Spleen (tissue), 11 donors: ENCODE data around the gene USP20. TPM values are rescaled to one million over a fixed set of nuclear protein-coding genes. Genes with fewer than 3 reads are reported as not detected.
A peak's percentile ranks its signal among the peaks of the same experiment; 100 is the strongest.

ENCODE experiments used
- DNase-seq: peaks from one replicate; pipeline ENCODE4 v3.0.0-alpha.2; 2020
- H3K27ac ChIP-seq, 8 donors: fragments of 200-600 bp; sonication (generic) in 7 of 8; 1 replicate in 4 of 8; 2 replicates in 4 of 8; pipeline versions ENCODE4 v1.5.0 to v1.8.0; 2016 to 2021; ENCODE audit warnings: inconsistent platforms in 4 of 8, mild to moderate bottlenecking in 4 of 8, moderate library complexity in 1 of 8
- H3K27me3 ChIP-seq, 7 donors: fragments of 200-600 bp; sonication (generic) in 6 of 7; replicated peaks in 1 of 7; 1 replicate in 4 of 7; 2 replicates in 3 of 7; pipeline versions ENCODE4 v1.5.0 to v1.8.0; 2016 to 2021; ENCODE audit warnings: inconsistent platforms in 3 of 7, mild to moderate bottlenecking in 1 of 7
- H3K36me3 ChIP-seq, 6 donors: fragments of 200-600 bp; sonication (generic) in 5 of 6; 1 replicate in 4 of 6; 2 replicates in 2 of 6; pipeline versions ENCODE4 v1.5.0 to v1.8.0; 2016 to 2021; ENCODE audit warnings: inconsistent platforms in 2 of 6
- H3K4me1 ChIP-seq, 6 donors: fragments of 200-600 bp; sonication (generic) in 5 of 6; 1 replicate in 3 of 6; 2 replicates in 3 of 6; pipeline versions ENCODE4 v1.5.0 to v1.8.0; 2016 to 2021; ENCODE audit warnings: inconsistent platforms in 3 of 6
- H3K4me3 ChIP-seq, 8 donors: fragments of 200-600 bp; sonication (generic) in 7 of 8; 1 replicate in 4 of 8; 2 replicates in 4 of 8; pipeline versions ENCODE4 v1.5.0 to v1.8.0; 2016 to 2021; ENCODE audit warnings: inconsistent platforms in 4 of 8, mild to moderate bottlenecking in 4 of 8, moderate library complexity in 2 of 8
- H3K9me3 ChIP-seq, 8 donors: fragments of 200-600 bp; sonication (generic) in 7 of 8; 1 replicate in 4 of 8; 2 replicates in 4 of 8; pipeline versions ENCODE4 v1.5.0 to v1.8.0; 2016 to 2021; ENCODE audit warnings: inconsistent platforms in 4 of 8
- CTCF ChIP-seq, 11 experiments: fragments of 200-600 bp in 7 of 11; fragments of 450-650 bp in 4 of 11; sonication (generic) in 4 of 11; IDR thresholded peaks in 8 of 11; conservative IDR thresholded peaks in 3 of 11; 1 replicate in 7 of 11; 2 replicates in 4 of 11; pipeline versions ENCODE4 v1.4.0 to v1.8.0; 2016 to 2021; ENCODE audit warnings: antibody characterized with exemption in 11 of 11, inconsistent platforms in 4 of 11, mild to moderate bottlenecking in 1 of 11
- POLR2A ChIP-seq, 3 donors: fragments of 450-650 bp; IDR thresholded peaks; one replicate each; pipeline ENCODE4 v1.5.1; 2017; ENCODE audit warnings: antibody characterized with exemption in 3 of 3, mild to moderate bottlenecking in 1 of 3
- POLR2AphosphoS5 ChIP-seq, 3 donors: sonication (generic); formaldehyde crosslinking; IDR thresholded peaks; one replicate each; pipeline ENCODE4 v1.5.1; 2017; ENCODE audit warnings: antibody characterized with exemption in 3 of 3
- WGBS, 5 donors: extraction: QIAGEN DNeasy Blood & Tissue Kit in 3 of 5; methylation state at CpG; one replicate each; pipeline versions ENCODE4 v1.1.5 to v1.1.7; 2013 to 2018; 5-methylcytosine and 5-hydroxymethylcytosine counted together
- intact Hi-C: fragments of 100-400 bp; cut with DNase I; formaldehyde crosslinking; loops from one replicate; pipeline ENCODE4 v1.15.0; 2023; ENCODE audit warnings: low total_unique reads
- polyA plus RNA-seq, 3 donors: library from polyadenylated mRNA; stranded (reverse); fragments of 200-250 nt; gene quantifications; one replicate each; pipeline ENCODE4 v1.2.1, GENCODE V29; 2013
- total RNA-seq, 7 donors: library from RNA; depleted of rRNA in 3 of 7; stranded (reverse); fragments of >200 nt in 3 of 7; fragmentation: NEBNext Ultra II Directional in 4 of 7; extraction: Animal tissue kit (Norgen Biotek cat#: 25700) in 4 of 7; gene quantifications; one replicate each; pipeline versions ENCODE4 v1.1.0 to v1.2.1, GENCODE V29; 2016 to 2021
- donor health status: healthy with polysubstance abuse.
- donor health status: DM: no; HTN: no; CAD: no; lungs with moderate emphysema.
- donor health status: DM: no; HTN: no; CAD: no.
- donor health status: Bipolar disorder and iron deficiency.
- donor health status: healthy.
- donor health status: DM: no; HTN: no; CAD: no.
- donor health status: DM: yes; HTN: yes; CAD: no.

USP20 gene
- total and polyA plus RNA-seq, 10 donors: 29.7 to 83.7 (median 41.3) TPM

- TF ChIP-seq CTCF (IDR thresholded peaks at IDR 0.05 in 8 of 11, conservative IDR thresholded peaks at IDR 0.05 in 3 of 11): no peak
- no peak for TF ChIP-seq POLR2A (IDR thresholded peaks at IDR 0.05)
- Histone ChIP-seq H3K9me3 (no peaks in the 10 kb centered on the region), H3K36me3 (peaks cover 4 to 63% (median 42%) of the 10 kb centered on the region in 6 donors), H3K4me3 (no peak overlapping the region), H3K4me1 (peaks cover 0 to 57% (median 15%) of the 10 kb centered on the region in 6 donors), H3K27me3 (no peaks in the 10 kb centered on the region), H3K27ac (no peak overlapping the region)
- intact Hi-C loops: no loop called here
- 76 to 85% (median 79%) methylated on average over 6 of the region's 6 CpGs for WGBS, 5 donors
- DNase-seq: no peak
Measured at GRCh38 chr9:129849901-129850300, 14.6 kb downstream of the USP20 start.

DNA sequence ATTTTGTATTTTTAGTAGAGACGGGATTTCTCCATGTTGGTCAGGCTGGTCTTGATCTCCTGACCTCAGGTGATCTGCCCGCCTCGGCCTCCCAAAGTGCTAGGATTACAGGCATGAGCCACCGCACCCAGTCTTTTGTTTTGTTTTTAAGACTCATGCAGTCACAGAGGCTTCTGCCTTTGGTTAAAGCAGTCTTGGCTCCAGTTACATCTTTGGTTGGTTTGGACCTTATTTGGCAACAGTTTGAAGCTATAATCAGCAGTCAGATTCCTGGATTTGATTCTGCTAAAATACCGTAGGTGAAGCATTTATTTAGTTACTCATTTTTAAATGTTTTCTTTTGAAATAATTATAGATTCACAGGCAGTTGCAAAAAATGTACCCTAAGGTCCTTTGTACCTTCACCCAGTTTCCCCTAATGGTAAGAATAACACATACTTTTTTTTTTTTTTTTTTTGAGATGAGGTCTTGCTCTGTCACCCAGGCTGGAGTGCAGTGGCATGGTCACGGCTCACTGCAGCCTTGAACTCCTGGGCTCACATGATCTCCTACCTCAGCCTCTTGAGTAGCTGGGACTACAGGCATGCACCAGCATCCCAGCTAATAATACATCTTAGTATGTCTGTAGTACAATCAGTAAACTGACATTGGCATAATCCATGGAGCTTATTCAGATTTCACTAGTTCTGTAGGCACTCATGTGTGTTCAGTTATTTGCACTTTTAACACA, 15.7 kb downstream of the USP20 start:
- Histone ChIP-seq H3K4me1 (peaks cover 0 to 47% (median 5%) of the 10 kb centered on the region in 6 donors), H3K27ac (no peak overlapping the region), H3K27me3 (no peaks in the 10 kb centered on the region), H3K4me3 (no peak overlapping the region), H3K36me3 (peaks cover 4 to 74% (median 48%) of the 10 kb centered on the region in 6 donors), H3K9me3 (no peaks in the 10 kb centered on the region)
- DNase-seq: no peak
- 81 to 95% (median 93%) methylated on average over 6 of the region's 6 CpGs for WGBS, 5 donors
- intact Hi-C loops: no loop called here
- TF ChIP-seq POLR2A (IDR thresholded peaks at IDR 0.05): no peak
- TF ChIP-seq POLR2AphosphoS5 (IDR thresholded peaks at IDR 0.05): no peak
- TF ChIP-seq CTCF (IDR thresholded peaks at IDR 0.05 in 8 of 11, conservative IDR thresholded peaks at IDR 0.05 in 3 of 11): no peak

DNA sequence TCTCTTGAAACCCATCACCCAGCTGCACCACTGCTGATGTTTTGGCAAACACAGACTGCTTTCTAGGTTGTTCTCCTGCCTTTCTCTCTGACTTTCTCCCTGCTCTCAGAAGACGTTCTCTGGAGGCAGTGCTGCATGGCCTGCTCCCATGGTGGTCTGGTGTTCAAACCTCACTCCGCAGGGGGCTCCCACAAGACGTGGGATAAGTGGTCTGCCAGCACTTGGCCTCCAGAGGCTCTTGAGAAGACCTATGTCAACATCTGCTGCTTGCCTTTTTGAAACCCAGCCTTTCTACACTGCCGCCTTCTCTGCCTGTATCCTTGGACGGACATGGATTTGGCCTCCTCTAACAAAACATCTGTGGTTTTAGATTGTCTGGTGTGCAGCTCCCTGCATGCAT, 16.6 kb downstream of the USP20 start:
- Histone ChIP-seq H3K27ac (peak overlapping the region in 1 of 8 donors; percentile 52), H3K4me3 (no peak overlapping the region), H3K4me1 (peaks cover 0 to 40% (median 5%) of the 10 kb centered on the region in 6 donors), H3K36me3 (peaks cover 4 to 82% (median 55%) of the 10 kb centered on the region in 6 donors), H3K9me3 (no peaks in the 10 kb centered on the region), H3K27me3 (no peaks in the 10 kb centered on the region)
- DNase-seq: no peak
- intact Hi-C loops: no loop called here
- TF ChIP-seq POLR2AphosphoS5 (IDR thresholded peaks at IDR 0.05) (no peak), CTCF (IDR thresholded peaks at IDR 0.05 in 8 of 11, conservative IDR thresholded peaks at IDR 0.05 in 3 of 11) (no peak), POLR2A (IDR thresholded peaks at IDR 0.05) (no peak)
- 73 to 86% (median 85%) methylated on average over 5 of the region's 5 CpGs for WGBS, 5 donors

GRCh38 chr9:129852579-129852978, 17.3 kb downstream of the USP20 start:
- intact Hi-C loops: no loop called here
- Histone ChIP-seq H3K9me3 (no peaks in the 10 kb centered on the region), H3K36me3 (peaks cover 7 to 90% (median 62%) of the 10 kb centered on the region in 6 donors), H3K4me1 (peaks cover 0 to 33% (median 2%) of the 10 kb centered on the region in 6 donors), H3K27ac (peak overlapping the region in 5 of 8 donors; percentile 24 to 52 (median 39)), H3K27me3 (no peaks in the 10 kb centered on the region), H3K4me3 (no peak overlapping the region)
- no peak for TF ChIP-seq CTCF (IDR thresholded peaks at IDR 0.05 in 8 of 11, conservative IDR thresholded peaks at IDR 0.05 in 3 of 11)
- TF ChIP-seq POLR2AphosphoS5 (IDR thresholded peaks at IDR 0.05): no peak
- no peak for TF ChIP-seq POLR2A (IDR thresholded peaks at IDR 0.05)
- DNase-seq: no peak
- WGBS, 5 donors: 64 to 80% (median 73%) methylated on average over 5 of the region's 5 CpGs
